GM21723 (cell line): ENCODE measurements around the gene ESRRG.

Source experiments
- ATAC-seq: cut with Tn5 transposase; IDR thresholded peaks from one replicate; pipeline ENCODE4 v1.9.1; 2021; ENCODE audit warnings: mild to moderate bottlenecking, moderate library complexity; ENCODE audit not compliant: unreplicated experiment

ESRRG gene

DNA sequence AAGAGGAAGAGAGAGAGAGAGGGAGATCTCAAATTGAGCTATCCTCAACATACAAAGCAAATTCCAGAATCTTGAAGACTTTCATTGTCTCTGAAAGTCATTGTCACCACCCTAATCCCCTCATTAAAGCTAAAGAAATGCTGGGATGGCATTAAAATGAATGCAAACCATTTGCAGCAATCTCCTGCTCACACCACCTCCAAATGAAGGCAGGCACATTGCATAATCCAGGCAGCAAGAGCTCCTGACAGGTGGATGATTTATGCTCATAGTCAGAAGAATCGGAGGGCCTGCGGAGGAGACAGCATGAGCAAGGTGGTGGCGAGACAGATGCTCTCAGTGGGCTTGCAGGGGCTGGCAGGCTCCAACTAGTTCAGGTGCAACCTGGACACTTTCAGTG is 90.2 kb downstream of the ESRRG start:
- no peak for ATAC-seq

DNA sequence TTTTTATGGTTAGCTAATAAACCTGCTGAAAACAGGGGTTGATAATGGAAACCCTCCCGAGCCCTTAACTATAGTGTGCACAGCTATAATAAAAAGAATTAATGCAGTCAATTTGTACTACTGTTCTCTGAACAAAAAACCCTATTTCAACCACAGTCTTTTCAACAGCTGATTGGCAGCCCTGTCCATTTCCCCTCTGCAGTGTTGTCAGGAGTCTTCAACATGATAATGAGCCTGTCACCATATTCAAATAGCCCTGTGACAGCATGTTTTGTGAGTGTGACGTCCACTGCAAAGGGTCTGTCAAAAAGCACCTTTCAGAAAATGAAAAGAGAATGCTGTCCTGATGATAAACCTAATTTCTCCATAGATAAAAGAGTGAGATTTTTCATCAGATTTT is 92.7 kb downstream of the ESRRG start:
- ATAC-seq: no peak

DNA sequence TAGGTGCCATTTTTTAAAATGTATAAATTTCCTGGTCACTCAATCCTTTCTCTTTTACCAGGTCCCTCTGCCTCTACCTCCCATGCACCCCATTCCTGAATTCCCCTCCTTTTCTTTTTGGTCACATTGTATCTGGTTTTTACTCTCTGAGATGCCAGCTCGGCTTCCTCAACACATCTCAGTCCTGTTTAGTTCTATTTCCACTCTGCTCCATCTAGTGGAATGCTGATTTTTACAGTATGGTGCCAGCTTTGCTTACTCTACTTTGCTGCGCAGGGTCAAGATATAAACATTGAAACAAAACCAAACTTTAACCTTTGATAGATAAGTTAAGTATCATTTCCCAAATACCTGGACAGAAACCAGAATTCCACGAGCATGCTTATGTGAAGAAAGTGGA is 96.0 kb downstream of the ESRRG start:
- no peak for ATAC-seq

DNA sequence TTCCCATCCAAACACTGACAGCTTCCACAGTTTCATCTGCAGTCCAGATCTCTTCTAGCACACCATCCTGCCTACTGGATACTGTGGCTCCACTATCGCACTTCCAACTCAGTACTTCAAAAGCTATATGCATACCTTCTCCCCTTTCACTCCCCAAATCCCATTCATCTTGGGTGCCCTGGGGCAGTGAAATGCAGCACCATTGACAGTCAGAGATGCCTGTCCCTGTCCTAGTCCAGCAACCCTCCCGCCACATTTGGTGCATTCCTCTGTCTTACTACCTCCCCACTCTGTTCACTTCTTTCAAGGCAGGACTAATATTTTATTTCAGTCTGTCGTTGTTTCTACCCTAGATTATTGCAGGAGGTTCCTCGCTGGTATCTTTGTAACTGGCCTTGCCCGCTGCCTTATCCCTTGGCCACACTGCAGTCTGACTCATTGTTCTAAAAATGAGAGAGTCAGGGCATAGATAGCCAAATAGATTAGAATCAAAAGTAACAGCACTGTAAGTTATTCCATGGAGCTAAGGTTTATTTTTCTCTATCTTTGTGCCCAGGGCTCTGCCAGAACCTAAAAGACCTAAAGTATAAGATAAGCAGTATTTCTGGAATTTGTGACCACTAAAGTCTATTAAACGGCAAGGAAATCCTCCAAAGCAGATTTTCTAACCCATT is 96.7 kb downstream of the ESRRG start:
- no peak for ATAC-seq

DNA sequence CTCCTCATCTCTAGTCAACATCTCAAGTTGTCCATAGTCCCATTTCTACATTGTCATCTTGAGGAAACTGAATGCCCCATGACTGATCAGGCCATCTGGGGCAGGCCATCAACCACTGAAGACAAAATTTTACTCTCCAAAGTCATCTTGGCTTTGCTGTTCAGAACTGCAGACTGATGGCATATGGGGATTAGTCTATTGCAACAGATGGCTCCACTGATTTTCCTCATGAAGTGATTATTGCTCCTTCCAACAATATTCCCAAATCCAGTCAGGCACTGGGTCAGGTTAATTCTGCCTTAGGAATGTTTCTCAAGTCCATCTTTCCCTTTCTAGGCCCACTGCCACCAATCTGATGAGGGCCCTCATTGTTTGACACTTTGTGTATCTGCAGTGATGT is 101.7 kb downstream of the ESRRG start:
- no peak for ATAC-seq

DNA sequence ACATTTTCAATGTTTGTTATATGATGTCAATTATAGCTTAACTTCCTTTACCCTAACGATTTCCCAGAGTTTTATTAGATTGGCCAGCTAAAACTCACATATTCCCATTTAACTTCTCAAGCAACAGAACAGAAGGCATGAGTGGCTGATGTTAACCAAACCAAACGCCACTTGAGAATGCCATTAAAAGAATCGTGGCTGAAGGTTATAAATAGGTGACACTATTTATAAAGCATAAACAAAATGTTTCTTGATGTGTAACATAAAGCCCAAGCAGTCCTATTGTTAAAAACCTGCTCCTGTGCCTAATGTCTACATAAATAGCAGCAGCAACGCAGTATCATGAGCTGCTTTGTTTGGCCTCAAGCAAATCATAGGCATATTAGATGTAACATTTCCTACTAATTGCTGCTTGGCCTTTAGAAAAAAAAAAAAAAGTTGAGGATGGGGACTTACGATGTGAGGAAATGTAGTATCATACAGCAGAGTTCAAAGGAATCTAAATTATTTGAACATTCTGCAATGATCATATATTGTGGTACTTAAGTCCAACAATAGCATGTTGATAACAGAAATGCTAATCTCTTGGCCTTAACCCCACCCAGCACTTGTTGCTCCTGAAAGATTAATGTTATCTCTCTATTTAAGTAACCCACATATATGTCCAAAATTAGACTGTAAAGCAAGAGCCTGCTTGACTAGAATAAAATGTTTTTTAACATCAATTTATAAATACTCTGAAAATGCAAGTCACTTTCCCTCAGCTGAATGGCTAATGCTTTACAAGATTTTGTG is 106.0 kb downstream of the ESRRG start:
- no peak for ATAC-seq

DNA sequence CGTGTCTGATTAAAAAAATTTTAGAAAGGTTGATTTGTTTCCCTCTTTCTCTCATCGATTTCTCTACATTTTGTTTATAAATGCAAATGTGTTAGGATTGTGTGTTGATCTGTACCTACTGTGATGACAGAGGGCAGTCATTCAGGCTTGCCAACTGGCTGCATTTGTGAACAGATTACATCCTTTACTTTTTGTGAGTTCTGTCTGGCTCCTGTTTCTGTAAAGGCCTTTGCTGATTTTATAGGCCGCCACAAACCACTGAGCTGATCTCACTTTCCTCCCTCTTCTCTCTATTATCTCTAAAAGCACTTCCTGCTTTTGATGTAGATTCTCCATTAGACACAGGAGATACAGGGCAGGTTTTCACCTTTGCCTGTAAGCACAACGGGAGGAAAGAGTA is 106.8 kb downstream of the ESRRG start:
- ATAC-seq: no peak

DNA sequence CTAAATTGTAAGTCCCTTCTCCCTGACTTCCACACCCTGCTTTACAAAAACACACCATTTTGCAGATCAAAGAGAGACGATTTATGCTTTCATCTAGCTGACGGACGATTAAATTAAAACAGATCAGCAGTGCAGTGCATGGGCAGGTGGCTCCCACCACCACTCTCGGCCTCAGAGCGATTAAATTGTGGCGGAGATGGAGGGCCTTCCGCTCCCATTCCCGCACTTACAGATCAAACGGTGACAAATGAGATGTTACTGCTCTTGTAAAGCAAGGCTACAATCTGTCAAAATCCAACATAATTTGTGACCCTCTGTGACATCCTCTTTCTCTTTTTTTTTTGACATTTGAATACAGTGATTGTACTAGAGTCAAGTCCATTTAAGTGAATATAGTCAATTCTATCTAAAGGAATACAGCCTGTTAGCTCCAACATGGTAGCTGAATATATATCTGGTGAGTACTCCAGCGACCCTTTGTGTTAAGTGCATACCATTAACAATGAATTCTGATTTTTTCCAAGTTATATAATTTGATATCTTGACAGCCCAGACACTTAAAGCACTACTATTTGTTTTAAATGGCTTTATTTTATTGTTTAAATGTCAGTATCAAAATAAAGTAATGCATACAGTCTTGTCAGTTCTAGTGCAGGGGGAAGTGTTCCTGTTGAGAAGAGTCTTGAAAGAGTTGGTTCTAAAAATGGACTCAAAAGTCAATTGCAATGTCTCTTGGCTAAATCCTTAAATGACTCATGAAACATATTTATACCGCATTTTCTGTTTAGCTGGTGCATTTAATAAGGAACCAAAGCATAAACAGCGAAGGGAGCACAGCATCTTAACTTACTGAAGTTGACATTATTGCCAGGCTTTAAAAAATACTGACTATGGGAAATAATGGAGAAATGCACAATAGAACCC is 109.0 kb downstream of the ESRRG start:
- ATAC-seq: no peak

DNA sequence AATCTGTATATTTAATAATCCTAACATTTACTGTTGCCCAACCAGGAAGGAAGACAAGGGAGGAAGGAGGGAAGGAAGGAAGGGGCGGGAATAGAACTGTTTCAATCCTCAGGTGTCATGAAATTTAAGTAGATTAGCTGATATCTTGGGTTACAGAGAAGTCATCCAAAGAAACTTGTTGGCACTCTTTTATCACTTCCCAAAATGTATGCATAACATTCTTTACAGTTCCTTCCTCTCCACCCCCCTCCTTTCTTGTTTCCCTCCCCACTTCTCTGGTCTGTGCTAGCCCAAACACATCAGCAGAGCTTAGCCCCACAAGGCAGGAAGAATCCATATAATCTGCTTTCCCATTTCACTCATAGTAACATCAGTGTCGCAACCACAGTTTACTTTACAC is 110.9 kb downstream of the ESRRG start:
- no peak for ATAC-seq

DNA sequence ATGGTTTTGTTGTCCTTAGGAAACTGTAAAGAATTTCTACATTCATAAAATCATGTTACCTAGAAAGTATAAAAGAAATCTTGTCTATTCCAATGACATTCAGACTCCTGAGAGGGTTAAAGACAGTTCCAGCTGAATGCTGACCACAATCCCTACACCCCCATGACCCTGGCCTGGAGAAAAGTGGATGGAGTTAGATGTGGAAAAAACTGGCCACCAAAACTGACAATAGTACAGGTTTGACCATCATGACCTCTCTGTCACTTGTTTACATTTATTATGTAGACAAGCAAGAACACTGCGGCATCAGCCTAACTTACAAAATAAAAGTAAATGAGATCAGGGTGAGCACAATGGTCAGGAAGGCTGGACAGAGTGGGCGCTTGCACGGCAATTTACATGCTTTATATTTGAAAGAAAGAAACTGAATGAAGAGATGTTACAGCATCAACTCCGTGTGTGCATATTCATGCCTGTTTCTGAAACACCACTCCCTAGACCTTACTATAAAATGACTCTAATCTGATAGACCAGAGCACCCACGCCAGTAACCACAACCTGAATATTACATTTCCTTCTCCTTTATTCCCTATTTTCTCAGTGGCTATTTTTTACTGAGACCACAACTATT is 116.0 kb downstream of the ESRRG start:
- ATAC-seq: no peak

DNA sequence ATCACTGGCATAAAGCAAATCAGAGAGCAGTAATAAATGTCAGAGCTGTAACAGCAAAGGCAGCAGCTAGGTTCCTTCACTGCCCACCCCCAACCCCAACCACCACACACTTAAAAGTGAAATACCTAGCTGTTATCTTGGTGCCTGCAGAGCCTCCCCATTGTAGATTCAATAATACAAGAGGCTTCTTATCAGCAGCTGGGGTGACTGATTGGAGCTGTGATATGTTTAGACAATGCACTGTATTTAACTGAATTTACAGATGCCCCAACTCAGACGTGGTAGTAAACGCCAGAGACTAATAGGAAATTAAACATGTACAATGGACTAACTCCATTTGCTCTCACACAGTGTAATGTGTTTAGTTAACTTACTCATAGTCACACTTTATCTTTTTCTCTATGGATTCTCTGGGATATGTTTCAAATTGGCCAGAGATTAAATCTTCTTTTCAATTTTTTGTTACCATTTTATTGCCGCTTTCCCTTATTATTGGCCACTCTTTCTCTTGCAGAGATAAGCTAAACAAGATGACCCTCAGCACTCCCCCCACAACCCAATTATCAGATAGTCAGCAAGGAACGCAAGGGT is 117.1 kb downstream of the ESRRG start:
- no peak for ATAC-seq

DNA sequence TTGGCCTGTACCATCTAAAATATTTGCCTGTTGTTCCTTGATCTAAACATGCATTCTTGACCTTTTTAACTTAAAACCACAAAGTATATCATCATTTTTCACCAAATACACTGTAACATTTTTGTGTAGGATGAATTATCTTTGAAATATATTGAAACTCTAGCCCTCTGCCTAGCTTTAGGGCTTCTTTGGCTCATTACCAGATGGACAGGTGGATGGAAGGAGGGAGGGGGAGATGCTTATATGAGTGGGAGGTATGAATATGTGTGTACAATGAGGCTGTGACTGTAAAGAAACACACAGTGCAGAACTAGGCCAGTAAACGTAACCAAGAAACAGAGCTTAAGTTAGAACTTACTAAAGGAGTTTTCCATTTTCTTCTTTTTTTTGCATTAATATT is 118.5 kb downstream of the ESRRG start:
- ATAC-seq: no peak

DNA sequence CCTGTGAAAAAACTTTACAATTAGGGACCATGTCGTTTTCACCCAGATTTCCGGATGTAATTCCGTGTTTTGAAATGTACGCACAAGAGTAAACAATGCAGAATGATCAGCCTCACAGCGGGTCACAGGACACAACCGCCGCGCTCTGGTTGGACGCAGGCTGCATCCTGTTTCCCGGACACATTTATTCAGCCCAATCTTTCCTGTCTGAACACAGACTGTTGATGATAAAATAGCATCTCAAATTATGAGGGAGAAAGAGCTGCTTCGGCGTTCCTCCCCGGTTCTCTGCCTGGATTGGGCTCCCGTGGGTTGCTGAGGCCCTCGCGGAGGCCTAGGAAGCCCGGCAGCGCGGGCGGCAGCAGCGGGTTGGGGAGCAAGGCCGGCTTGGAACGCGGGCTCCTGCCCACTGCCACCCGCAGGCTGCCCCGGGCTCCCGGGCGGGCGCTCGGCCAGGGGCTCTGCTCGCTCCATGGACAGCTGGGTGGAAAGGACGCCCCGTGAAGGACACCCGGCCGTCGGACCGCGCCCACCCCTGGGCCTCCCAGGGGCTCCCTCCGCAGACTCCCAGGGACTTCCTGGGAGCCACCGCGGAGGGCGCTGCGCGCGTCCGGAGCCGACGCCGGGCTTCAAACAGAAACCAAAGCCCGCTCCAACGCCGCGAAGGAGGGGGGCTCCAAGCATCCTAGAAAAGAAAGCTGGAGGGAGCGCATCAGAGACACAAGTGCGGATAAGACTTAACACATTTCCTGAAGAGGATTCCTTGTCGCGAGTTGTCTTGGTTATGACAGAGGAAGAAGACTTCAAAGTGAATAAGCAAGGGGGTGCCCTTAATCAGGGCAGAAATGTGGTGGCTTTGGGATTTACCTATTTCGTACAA is 122.3 kb downstream of the ESRRG start:
- peak; percentile 91 for ATAC-seq

DNA sequence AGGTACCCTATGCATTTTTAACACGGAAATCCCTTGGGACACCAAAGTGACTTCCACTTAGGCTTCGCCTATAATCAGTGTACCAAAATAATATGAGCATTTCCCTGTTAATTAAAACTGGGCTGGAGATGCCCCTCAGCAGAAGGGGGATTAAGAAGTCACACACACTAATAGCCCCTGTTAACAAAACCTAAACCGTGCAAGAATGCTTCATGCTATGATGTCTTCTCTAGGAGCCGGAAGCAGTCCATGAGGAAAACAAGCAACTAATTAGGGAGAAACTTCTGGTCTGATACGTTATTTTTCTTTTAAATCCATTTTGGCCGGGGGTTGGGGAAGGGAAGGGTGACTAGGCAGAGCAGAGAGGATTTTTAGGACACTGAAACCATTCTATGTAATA is 123.4 kb downstream of the ESRRG start:
- ATAC-seq: no peak

DNA sequence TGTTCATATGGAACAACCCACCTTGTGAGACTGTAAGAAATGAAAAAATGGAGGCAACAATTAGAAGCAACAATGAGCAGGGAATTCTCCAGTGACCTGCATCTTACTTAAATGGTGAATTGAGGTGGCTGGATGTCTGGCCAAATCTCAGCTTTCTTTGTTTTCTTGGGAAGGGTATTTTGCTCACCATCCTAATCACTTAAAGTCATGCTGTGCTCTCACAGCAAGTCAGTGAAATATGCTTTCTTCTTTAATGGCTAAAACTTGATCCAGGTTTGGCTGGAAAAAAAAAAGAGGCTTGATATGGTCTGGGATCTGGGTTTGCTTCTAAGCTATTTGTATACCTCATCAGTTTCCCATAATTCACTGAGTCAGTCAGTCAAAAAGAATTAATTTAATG is 124.8 kb downstream of the ESRRG start:
- ATAC-seq: no peak

DNA sequence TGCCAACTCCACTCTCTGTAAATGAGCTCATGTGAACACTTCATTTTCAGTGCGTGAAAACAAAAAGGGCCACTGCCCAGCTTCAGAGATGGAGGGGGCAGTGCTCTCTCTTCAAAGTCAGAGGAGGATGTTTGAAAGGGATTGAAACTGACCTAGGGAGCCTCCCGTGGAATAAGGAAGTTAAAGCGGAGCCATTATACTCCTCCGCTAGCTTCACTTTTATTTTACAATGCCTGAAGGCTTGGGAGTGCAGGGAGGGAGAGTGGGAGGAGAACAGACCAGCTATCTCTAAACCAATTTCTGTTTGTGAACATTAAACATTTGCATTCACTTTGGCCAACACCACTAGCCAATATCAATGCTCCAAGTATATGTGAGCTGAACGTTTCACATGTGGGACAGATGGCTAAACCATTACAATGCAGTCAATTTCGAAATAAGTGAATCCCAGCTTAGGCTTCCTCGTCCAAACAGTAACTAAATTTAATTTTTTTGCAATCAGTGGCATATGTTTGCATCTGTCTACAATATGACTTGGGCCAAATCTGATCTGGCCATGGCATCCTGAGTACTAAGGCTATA is 126.9 kb downstream of the ESRRG start:
- no peak for ATAC-seq

DNA sequence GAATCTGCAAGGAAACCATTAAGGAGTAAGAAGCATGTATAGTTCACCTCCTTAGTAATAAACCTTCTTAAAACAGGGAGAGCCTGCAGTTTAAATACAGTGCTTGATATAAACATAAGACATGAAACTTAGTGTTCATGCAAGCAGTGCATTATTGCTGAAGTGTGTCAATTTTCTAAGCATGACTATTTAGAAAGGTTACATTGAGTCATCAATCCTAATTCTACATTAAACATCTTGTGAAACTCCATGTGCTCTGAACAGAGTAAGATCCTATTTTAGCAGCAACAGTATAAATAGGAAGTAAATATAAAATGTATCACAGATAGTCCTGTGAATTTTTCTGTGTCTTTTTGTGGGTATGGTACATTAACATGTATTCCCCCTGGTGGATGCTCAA is 135.5 kb downstream of the ESRRG start:
- ATAC-seq: no peak

DNA sequence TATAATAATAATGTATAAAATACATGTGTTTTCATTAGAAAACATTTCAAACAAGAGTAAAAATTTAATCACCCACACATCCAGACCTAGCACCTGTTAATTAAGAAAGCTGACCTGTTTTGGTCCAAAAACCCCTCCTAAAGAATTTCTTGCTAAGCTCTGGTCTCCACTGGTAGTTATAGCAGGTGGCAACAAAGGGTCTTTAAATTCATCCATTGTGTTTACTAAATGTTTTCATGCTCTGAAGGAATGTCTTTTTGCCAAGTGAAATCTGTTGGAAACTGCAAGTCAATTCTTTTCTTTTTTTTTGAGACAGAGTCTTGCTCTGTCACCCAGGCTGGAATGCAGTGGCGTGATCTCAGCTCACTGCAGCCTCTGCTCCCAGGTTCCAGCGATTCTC is 141.1 kb downstream of the ESRRG start:
- ATAC-seq: no peak

DNA sequence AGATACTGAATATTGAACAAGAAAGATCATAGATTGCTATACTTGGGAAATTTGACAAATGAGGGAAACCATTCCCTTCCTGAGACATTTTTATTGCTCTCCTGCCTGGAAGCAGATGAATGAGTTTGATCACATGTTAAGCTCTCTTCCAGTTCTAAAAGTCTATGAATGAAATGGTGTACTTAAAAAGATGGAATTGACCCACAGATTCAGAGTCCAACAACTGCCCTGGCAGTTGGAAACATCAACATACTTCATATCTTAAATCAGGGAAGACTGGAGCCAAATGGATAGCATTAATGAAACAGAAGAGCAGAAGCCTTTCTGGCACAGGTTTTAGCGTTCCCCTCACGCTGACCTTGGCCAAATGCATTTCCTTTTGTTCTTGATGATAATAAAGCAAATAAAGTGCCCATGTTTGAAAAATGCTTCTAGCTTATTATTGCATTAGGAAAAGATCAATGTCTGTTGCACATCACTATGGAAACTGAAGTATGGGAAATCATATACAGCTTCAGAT is 142.6 kb downstream of the ESRRG start:
- no peak for ATAC-seq
